H1 (cell line): ENCODE data around the gene ZNF493.

Source experiments
- EZH2 ChIP-seq: fragments of 200-600 bp; sonication (generic); IDR thresholded peaks from 2 replicates; pipeline ENCODE4 v1.7.1; 2012; ENCODE audit warnings: low read depth, mild to moderate bottlenecking, moderate library complexity, low read length, inconsistent platforms; ENCODE audit not compliant: severe bottlenecking
- GABPA ChIP-seq: IDR thresholded peaks from 2 replicates; pipeline ENCODE4 v1.6.1; 2011; ENCODE audit warnings: mild to moderate bottlenecking, low read length, moderate library complexity, borderline replicate concordance; ENCODE audit not compliant: insufficient read depth
- MAX ChIP-seq: IDR thresholded peaks from 2 replicates; pipeline ENCODE4 v1.6.1; 2012; ENCODE audit warnings: inconsistent platforms

- no peak for TF ChIP-seq EZH2
- TF ChIP-seq MAX = no peak
- no peak for TF ChIP-seq GABPA
Observed at GRCh38 chr19:21440321-21440720, 43.4 kb downstream of the ZNF493 start.
